GM21360 (cell line): ENCODE measurements around the gene PPP1R15A.
"Not testable (repeated sequence)": the region's sequence is repeated elsewhere in the genome, so short reads cannot be mapped to it uniquely, and the experiment has no call there.

Experiments
- ATAC-seq: cut with Tn5 transposase; IDR thresholded peaks from one replicate; pipeline ENCODE4 v1.9.1; 2021; ENCODE audit warnings: mild to moderate bottlenecking, moderate library complexity; ENCODE audit not compliant: unreplicated experiment

The PPP1R15A gene

GRCh38 chr19:48910803-48911202 lies 38.6 kb downstream of the PPP1R15A start:
- ATAC-seq, result no peak

DNA sequence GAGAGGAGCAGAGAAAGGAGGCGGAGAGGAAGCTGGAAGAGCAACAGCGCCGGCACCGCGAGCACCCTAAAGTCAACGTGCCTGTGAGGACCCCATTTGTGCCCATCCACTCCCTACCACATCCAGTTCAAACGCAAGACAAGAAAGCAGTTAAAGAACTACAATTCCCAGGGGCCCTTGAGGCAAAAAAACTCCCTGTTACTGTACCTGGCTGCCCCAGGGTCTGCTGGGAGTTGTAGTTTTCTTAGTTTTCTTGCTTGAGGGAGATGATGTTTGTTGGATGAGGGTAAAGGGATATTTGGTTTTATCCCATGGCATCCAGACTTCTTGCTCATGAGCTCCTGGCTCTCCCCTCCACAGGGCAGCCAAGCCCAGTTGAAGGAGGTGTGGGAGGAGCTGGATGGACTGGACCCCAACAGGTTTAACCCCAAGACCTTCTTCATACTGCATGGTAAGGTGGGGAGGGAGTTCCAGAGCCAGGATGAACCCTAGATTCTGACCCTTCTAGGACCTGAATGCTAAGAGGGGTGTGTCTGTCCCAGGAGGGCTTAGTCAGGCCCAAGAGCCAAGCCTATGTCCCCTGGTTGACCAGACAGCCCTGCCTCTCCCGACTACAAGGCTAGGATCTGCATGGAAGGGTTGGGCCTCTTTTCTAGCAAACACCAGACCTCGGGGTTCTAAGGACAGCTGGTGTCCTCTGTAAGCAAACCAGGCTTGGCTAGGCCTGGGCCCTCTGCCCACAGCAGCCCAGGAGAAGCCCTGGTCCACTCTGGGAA lies 41.1 kb downstream of the PPP1R15A start:
- ATAC-seq, result no peak

- ATAC-seq, result no peak
These were observed 42.0 kb downstream of the PPP1R15A start for GRCh38 chr19:48914181-48914580.

GRCh38 chr19:48915757-48916156 lies 43.5 kb downstream of the PPP1R15A start:
- no peak for ATAC-seq

DNA sequence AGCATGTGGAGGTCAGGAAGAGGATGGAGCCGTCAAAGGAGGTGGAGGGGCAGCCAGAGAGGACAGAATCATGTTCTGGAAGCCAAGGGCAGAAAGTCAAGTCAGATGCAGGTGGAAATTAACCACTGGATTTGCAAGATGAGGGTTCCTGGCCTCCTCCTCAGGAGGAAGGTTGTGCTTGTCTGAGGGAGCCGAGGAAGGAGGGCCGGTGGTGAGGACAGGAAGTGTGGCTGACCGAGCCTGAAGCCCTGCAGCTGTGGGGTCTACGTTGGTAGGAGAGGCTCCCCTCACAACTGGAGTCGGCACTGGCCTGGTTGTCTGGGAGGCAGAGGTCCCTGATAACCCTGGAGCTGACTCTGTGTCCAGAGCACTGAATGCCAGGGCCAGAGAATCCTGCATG lies 45.9 kb downstream of the PPP1R15A start:
- ATAC-seq, result no peak

- ATAC-seq, result no peak
These were observed 46.6 kb downstream of the PPP1R15A start for GRCh38 chr19:48918801-48919247.

GRCh38 chr19:48919271-48919670 lies 47.0 kb downstream of the PPP1R15A start:
- not testable (repeated sequence) for ATAC-seq

DNA sequence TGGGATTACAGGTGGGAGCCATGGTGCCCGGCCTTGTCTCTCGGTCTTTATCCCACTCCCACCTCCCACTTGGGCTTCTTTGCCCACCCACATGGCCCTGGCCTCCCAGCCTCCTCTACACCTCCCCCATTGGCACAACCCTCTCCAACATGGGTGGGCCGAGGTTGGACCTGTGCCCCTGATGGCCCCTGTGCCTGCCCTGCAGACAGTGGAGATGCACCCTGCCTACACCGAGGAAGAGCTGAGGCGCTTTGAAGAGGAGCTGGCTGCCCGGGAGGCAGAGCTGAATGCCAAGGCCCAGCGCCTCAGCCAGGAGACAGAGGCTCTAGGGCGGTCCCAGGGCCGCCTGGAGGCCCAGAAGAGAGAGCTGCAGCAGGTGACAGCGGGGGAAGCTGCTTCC lies 48.7 kb downstream of the PPP1R15A start:
- no peak for ATAC-seq

DNA sequence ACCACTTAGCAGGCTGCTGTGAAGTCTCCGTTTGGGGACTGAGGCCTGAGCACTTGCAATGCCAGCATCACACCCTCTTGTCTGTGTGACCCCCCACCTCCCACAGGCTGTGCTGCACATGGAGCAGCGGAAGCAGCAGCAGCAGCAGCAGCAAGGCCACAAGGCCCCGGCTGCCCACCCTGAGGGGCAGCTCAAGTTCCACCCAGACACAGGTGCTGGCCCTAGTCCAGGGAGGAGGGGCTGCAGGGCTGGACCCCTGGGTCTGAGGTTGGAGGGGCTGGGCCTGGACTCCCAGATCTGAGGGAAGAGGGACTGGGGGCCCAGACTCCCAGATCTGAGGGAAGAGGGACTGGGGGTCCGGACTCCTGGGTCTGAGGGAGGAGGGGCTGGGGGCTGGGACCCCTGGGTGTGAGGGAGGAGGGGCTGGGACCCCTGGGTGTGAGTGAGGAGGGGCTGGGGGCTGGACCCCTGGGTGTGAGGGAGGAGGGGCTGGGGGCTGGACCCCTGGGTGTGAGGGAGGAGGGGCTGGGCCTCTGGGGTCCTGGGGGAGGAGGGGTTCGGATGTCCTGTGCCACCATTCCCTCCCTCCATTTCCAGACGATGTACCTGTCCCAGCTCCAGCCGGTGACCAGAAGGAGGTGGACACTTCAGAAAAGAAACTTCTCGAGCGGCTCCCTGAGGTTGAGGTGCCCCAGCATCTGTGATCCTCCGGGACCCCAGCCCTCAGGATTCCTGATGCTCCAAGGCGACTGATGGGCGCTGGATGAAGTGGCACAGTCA lies 49.7 kb downstream of the PPP1R15A start:
- no peak for ATAC-seq

DNA sequence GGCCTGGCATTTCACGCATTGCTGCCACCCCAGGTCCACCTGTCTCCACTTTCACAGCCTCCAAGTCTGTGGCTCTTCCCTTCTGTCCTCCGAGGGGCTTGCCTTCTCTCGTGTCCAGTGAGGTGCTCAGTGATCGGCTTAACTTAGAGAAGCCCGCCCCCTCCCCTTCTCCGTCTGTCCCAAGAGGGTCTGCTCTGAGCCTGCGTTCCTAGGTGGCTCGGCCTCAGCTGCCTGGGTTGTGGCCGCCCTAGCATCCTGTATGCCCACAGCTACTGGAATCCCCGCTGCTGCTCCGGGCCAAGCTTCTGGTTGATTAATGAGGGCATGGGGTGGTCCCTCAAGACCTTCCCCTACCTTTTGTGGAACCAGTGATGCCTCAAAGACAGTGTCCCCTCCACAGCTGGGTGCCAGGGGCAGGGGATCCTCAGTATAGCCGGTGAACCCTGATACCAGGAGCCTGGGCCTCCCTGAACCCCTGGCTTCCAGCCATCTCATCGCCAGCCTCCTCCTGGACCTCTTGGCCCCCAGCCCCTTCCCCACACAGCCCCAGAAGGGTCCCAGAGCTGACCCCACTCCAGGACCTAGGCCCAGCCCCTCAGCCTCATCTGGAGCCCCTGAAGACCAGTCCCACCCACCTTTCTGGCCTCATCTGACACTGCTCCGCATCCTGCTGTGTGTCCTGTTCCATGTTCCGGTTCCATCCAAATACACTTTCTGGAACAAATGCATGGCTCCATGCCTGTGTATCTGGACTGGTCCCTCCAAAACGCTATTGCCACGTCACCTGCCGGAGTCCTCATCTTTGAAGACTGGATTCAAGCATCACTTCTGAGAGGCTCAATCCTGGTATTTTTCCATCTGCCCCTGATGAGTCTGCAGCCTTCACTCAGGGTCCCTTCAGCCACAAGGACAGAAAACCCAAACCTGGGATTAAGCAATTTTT lies 50.6 kb downstream of the PPP1R15A start:
- no peak for ATAC-seq

- ATAC-seq, result no peak
These were observed 53.1 kb downstream of the PPP1R15A start for GRCh38 chr19:48925240-48925843.
